Mesodermal cell (in vitro differentiated cells): ENCODE data around the gene GAK.

Experiments
- H3K27ac ChIP-seq: 2 replicates; pipeline ENCODE4 v1.7.0; 2013; ENCODE audit warnings: mild to moderate bottlenecking, low read depth, low read length, moderate library complexity; ENCODE audit not compliant: severe bottlenecking
- H3K36me3 ChIP-seq: 2 replicates; pipeline ENCODE4 v1.7.1; 2013; ENCODE audit warnings: mild to moderate bottlenecking, low read length, moderate library complexity; ENCODE audit not compliant: control insufficient read depth, insufficient read depth
- H3K4me1 ChIP-seq: one replicate; pipeline ENCODE4 v1.7.1; 2013; ENCODE audit warnings: mild to moderate bottlenecking, low read length; ENCODE audit not compliant: insufficient read depth, control insufficient read depth, poor library complexity, severe bottlenecking
- H3K4me3 ChIP-seq: 2 replicates; pipeline ENCODE4 v1.7.0; 2013; ENCODE audit warnings: low read length, control low read depth, mild to moderate bottlenecking; ENCODE audit not compliant: insufficient read depth, poor library complexity, severe bottlenecking; ENCODE audit errors: extremely low read depth
- H3K9me3 ChIP-seq: 2 replicates; pipeline ENCODE4 v1.7.1; 2013; ENCODE audit warnings: mild to moderate bottlenecking, low read length, moderate library complexity; ENCODE audit not compliant: control insufficient read depth
- WGBS, 2 experiments: methylation state at CpG; one replicate each; pipeline ENCODE4 v1.1.5; 2013; ENCODE audit warnings: missing lambda C conversion rate in 2 of 2; ENCODE audit not compliant: insufficient coverage in 2 of 2; 5-methylcytosine and 5-hydroxymethylcytosine counted together

GAK gene

GRCh38 chr4:876780-877179, 55.3 kb downstream of the GAK start:
- Histone ChIP-seq H3K36me3 (peaks cover 80% of the 10 kb centered on the region), H3K27ac (no peak overlapping the region), H3K4me1 (no peaks in the 10 kb centered on the region), H3K9me3 (no peaks in the 10 kb centered on the region), H3K4me3 (no peak overlapping the region)
- WGBS, 2 experiments: 88 to 93% methylated on average over 22 to 23 of the region's 24 CpGs

GRCh38 chr4:875818-876423, 56.2 kb downstream of the GAK start:
- Histone ChIP-seq H3K9me3 (no peaks in the 10 kb centered on the region), H3K36me3 (peaks cover 80% of the 10 kb centered on the region), H3K4me1 (no peaks in the 10 kb centered on the region), H3K27ac (no peak overlapping the region), H3K4me3 (no peak overlapping the region)
- 89 to 94% methylated on average over 25 to 26 of the region's 26 CpGs for WGBS, 2 experiments

GRCh38 chr4:874971-875817, 56.9 kb downstream of the GAK start:
- Histone ChIP-seq H3K4me1 (no peaks in the 10 kb centered on the region), H3K4me3 (no peak overlapping the region), H3K36me3 (peaks cover 80% of the 10 kb centered on the region), H3K27ac (no peak overlapping the region), H3K9me3 (no peaks in the 10 kb centered on the region)
- 89 to 92% methylated on average over 12 of the region's 17 CpGs for WGBS, 2 experiments

GRCh38 chr4:874056-874455, 58.1 kb downstream of the GAK start:
- H3K9me3 ChIP-seq: no peaks in the 10 kb centered on the region
- no peak overlapping the region for H3K4me3 ChIP-seq
- H3K36me3 ChIP-seq: peaks cover 74% of the 10 kb centered on the region
- H3K4me1 ChIP-seq: no peaks in the 10 kb centered on the region
- no peak overlapping the region for H3K27ac ChIP-seq
- WGBS, 2 experiments: 92 to 100% methylated on average over 2 to 5 of the region's 9 CpGs

- H3K27ac ChIP-seq: no peak overlapping the region
- H3K4me1 ChIP-seq: no peaks in the 10 kb centered on the region
- no peaks in the 10 kb centered on the region for H3K9me3 ChIP-seq
- H3K4me3 ChIP-seq: no peak overlapping the region
- 95 to 96% methylated on average over 40 to 42 of the region's 43 CpGs for WGBS, 2 experiments
- peaks cover 69% of the 10 kb centered on the region for H3K36me3 ChIP-seq
These were observed 59.7 kb downstream of the GAK start for GRCh38 chr4:872241-872981.

- H3K4me1 ChIP-seq: no peaks in the 10 kb centered on the region
- no peak overlapping the region for H3K4me3 ChIP-seq
- no peaks in the 10 kb centered on the region for H3K9me3 ChIP-seq
- H3K27ac ChIP-seq: no peak overlapping the region
- H3K36me3 ChIP-seq: peaks cover 72% of the 10 kb centered on the region
- WGBS, 2 experiments: 72 to 90% methylated on average over 3 to 9 of the region's 9 CpGs
These were observed 60.6 kb downstream of the GAK start for GRCh38 chr4:871484-871883.

GRCh38 chr4:870951-871350, 61.2 kb downstream of the GAK start:
- Histone ChIP-seq H3K27ac (no peak overlapping the region), H3K4me1 (no peaks in the 10 kb centered on the region), H3K4me3 (no peak overlapping the region), H3K9me3 (no peaks in the 10 kb centered on the region), H3K36me3 (peaks cover 71% of the 10 kb centered on the region)
- WGBS, 2 experiments: 93 to 97% methylated on average over 15 to 20 of the region's 20 CpGs

- WGBS, 2 experiments: 93% methylated on average over 13 to 15 of the region's 15 CpGs
- H3K36me3 ChIP-seq: peaks cover 67% of the 10 kb centered on the region
These were observed 62.3 kb downstream of the GAK start for GRCh38 chr4:869776-870175.

GRCh38 chr4:868421-868820, 63.7 kb downstream of the GAK start:
- Histone ChIP-seq H3K27ac (no peak overlapping the region), H3K9me3 (no peaks in the 10 kb centered on the region), H3K4me1 (no peaks in the 10 kb centered on the region), H3K36me3 (peaks cover 67% of the 10 kb centered on the region), H3K4me3 (no peak overlapping the region)
- 96 to 97% methylated on average over 21 of the region's 21 CpGs for WGBS, 2 experiments

More at GRCh38 chr4:869776-870175, 62.3 kb downstream of the GAK start:
- Histone ChIP-seq H3K27ac (no peak overlapping the region), H3K4me3 (no peak overlapping the region), H3K4me1 (no peaks in the 10 kb centered on the region), H3K9me3 (no peaks in the 10 kb centered on the region)

- Histone ChIP-seq H3K4me3 (no peak overlapping the region), H3K4me1 (no peaks in the 10 kb centered on the region), H3K36me3 (peaks cover 71% of the 10 kb centered on the region), H3K27ac (no peak overlapping the region), H3K9me3 (no peaks in the 10 kb centered on the region)
- WGBS, 2 experiments: 93% methylated on average over 18 to 26 of the region's 26 CpGs
These were observed 64.4 kb downstream of the GAK start for GRCh38 chr4:867526-868250.
